Panc1 (cell line): Measurements from ENCODE around the gene DLGAP1. TPM values are rescaled to one million over a fixed set of nuclear protein-coding genes. Genes with fewer than 3 reads are reported as not detected.

ENCODE experiments used
- ATAC-seq: fragments of 200-7000 bp; cut with Tn5 transposase; 2 replicates; pipeline ENCODE4 v1.9.1; 2020; ENCODE audit warnings: mild to moderate bottlenecking, moderate library complexity
- BruUV-seq: library from RNA; stranded (reverse); fragments of 400-500 nt; replicated peaks from 2 replicates; lab custom pipeline; 2021; lab: Mats Ljungman, UMichigan
- CTCF ChIA-PET: fragments of 300-600 bp; sonication (Branson Sonifier 250); formaldehyde crosslinking; loops from one replicate; lab custom pipeline; 2022; ENCODE audit warnings: antibody characterized with exemption; lab: Charles Lee
- POLR2A ChIA-PET: fragments of 300-600 bp; sonication (Branson Sonifier 250); formaldehyde crosslinking; loops from one replicate; lab custom pipeline; 2022; ENCODE audit warnings: antibody characterized with exemption; lab: Charles Lee
- DNase-seq: peaks from one replicate; pipeline ENCODE4 v3.0.0-alpha.2; 2010; ENCODE audit warnings: low read depth, low spot score
- H3K27ac ChIP-seq: 2 replicates; pipeline ENCODE4 v1.5.1; 2011; ENCODE audit warnings: mild to moderate bottlenecking, low read length, inconsistent platforms
- H3K27me3 ChIP-seq: fragments of 200-500 bp; sonication (Bioruptor generic); 2 replicates; pipeline ENCODE4 v1.6.0; 2014; ENCODE audit warnings: low read length, inconsistent platforms; ENCODE audit not compliant: control insufficient read depth, insufficient read depth
- H3K36me3 ChIP-seq: fragments of 200-500 bp; sonication (Bioruptor generic); 2 replicates; pipeline ENCODE4 v1.5.1; 2014; ENCODE audit warnings: inconsistent platforms, mild to moderate bottlenecking, low read length, moderate library complexity; ENCODE audit not compliant: control insufficient read depth, insufficient read depth
- H3K4me1 ChIP-seq: 2 replicates; pipeline ENCODE4 v1.5.1; 2011; ENCODE audit warnings: inconsistent platforms, mild to moderate bottlenecking, low read length, moderate library complexity; ENCODE audit not compliant: control insufficient read depth, insufficient read depth
- H3K4me3 ChIP-seq, 2 experiments: 2 replicates each; pipeline ENCODE4 v1.5.1; 2011 to 2012; ENCODE audit warnings: low read depth in 2 of 2, low read length in 2 of 2, mild to moderate bottlenecking in 2 of 2, inconsistent platforms in 1 of 2, moderate library complexity in 1 of 2
- H3K9me3 ChIP-seq: fragments of 200-500 bp; sonication (Bioruptor generic); 2 replicates; pipeline ENCODE4 v1.5.1; 2014; ENCODE audit warnings: low read depth, mild to moderate bottlenecking, inconsistent platforms, low read length, moderate library complexity; ENCODE audit not compliant: control insufficient read depth, insufficient read depth
- CTCF ChIP-seq: fragments of 450-650 bp; IDR thresholded peaks from 2 replicates; pipeline ENCODE4 v1.5.1; 2017; ENCODE audit warnings: mild to moderate bottlenecking
- POLR2AphosphoS5 ChIP-seq: IDR thresholded peaks from 2 replicates; pipeline ENCODE4 v1.6.1; 2012; ENCODE audit warnings: mild to moderate bottlenecking, low read depth, low read length, moderate library complexity
- SIN3A ChIP-seq: IDR thresholded peaks from 2 replicates; pipeline ENCODE4 v1.6.1; 2012; ENCODE audit warnings: low read depth, mild to moderate bottlenecking, low read length, moderate library complexity, borderline replicate concordance; ENCODE audit not compliant: insufficient read depth
- TCF7L2 ChIP-seq: IDR thresholded peaks from 2 replicates; pipeline ENCODE4 v1.6.1; 2011; ENCODE audit warnings: mild to moderate bottlenecking, low read depth, low read length, inconsistent platforms
- in situ Hi-C: cut with HindIII; loops from 2 replicates; pipeline ENCODE4 v1.10.0; 2016; ENCODE audit warnings: low sequenced_read_pairs, low pct_unique_long_range_greater_than_20kb
- intact Hi-C: fragments of 100-400 bp; cut with micrococcal nuclease; formaldehyde crosslinking; loops from one replicate; pipeline ENCODE4 v1.10.0; 2022; ENCODE audit not compliant: unreplicated experiment
- total RNA-seq: library from RNA; stranded (reverse); gene quantifications from one replicate; pipeline ENCODE4 v1.2.1, GENCODE V29; 2021; ENCODE audit not compliant: unreplicated experiment
- TF ChIP-seq, protein P1 (sequence below), 2 experiments: IDR thresholded peaks; 2 replicates each; pipeline ENCODE4 v1.6.1; 2011 to 2012; ENCODE audit warnings: low read depth in 2 of 2, control low read depth in 1 of 2, low read length in 1 of 2, mild to moderate bottlenecking in 1 of 2, moderate library complexity in 1 of 2; ENCODE audit not compliant: insufficient read depth in 1 of 2

DLGAP1 gene
- total RNA-seq, 1 experiment from 2014 or later: 1.8 TPM

DNA sequence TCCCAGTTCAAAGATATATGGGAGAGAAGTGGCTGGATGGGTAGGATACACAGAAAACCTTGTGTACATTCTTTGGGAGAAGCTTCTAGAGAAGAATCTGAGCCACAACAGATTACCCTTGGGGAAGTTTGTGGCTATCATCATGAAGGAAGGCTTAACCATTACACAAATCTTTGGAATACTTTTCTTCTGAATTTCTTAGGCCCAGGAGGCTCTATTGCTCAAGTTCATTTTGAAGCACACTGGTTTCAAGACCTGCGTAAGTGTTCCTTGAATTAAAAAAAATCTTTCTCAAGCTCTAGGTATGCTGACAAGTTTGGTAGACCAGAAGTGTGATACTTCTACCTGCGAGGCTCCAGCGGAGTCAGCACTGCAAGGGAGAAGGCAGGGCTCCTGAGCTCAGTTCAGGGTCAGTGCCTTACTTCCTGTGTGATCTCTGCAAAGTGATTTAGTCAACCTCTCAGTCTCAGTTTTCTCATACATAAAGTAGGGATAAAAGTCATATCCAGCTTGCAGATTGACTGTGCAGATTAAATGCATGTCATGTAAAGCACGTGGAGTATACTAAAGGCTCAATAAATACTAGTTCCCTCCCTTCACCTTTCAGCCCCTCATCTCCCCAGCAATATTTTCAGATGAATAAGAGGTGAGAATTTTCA lies 438.6 kb downstream of the DLGAP1 start:
- Histone ChIP-seq H3K27me3 (0 out of 2 replicates have a peak, but pooled peaks cover 5% of the 10 kb centered on the region), H3K27ac (no peak overlapping the region), H3K36me3 (no peaks in the 10 kb centered on the region), H3K4me1 (no peaks in the 10 kb centered on the region), H3K4me3 (no peak overlapping the region), H3K9me3 (no peaks in the 10 kb centered on the region)
- TF ChIP-seq POLR2AphosphoS5 (no peak), TCF7L2 (no peak), SIN3A (no peak)
- ATAC-seq: no peak
- CTCF ChIA-PET: no interaction called here
- intact Hi-C loops: no loop called here
- in situ Hi-C loops: no loop called here
- POLR2A ChIA-PET: no interaction called here
- BruUV-seq: no TSS peak
- no peak for DNase-seq

DNA sequence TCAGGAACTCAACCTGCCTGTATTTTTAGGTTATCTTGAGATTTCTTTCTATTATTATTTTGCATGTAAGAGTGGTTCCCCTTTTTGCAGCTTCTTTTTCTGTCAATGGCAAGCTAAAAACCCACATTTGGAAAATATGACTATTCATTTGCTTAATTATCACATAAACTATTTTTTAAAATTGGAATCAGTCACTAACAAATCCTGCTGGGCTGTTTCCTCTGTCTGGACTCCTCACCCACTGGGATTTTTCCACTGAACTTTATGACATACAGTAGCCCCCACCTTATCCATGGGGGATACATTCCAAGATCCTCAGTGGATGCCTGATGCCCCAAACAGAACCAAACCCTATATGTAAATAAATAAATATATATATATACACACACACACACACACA lies 447.3 kb downstream of the DLGAP1 start:
- no peaks in the 10 kb centered on the region for H3K36me3 ChIP-seq
- ATAC-seq (no peak), DNase-seq (no peak)
- H3K4me3 ChIP-seq: no peak overlapping the region
- no TSS peak for BruUV-seq
- no peaks in the 10 kb centered on the region for H3K27me3 ChIP-seq
- intact Hi-C loops (no loop called here), in situ Hi-C loops (no loop called here)
- POLR2A ChIA-PET: no interaction called here
- TF ChIP-seq SIN3A (no peak), CTCF (no peak), TCF7L2 (no peak), POLR2AphosphoS5 (no peak)
- TF ChIP-seq, protein P1, sequence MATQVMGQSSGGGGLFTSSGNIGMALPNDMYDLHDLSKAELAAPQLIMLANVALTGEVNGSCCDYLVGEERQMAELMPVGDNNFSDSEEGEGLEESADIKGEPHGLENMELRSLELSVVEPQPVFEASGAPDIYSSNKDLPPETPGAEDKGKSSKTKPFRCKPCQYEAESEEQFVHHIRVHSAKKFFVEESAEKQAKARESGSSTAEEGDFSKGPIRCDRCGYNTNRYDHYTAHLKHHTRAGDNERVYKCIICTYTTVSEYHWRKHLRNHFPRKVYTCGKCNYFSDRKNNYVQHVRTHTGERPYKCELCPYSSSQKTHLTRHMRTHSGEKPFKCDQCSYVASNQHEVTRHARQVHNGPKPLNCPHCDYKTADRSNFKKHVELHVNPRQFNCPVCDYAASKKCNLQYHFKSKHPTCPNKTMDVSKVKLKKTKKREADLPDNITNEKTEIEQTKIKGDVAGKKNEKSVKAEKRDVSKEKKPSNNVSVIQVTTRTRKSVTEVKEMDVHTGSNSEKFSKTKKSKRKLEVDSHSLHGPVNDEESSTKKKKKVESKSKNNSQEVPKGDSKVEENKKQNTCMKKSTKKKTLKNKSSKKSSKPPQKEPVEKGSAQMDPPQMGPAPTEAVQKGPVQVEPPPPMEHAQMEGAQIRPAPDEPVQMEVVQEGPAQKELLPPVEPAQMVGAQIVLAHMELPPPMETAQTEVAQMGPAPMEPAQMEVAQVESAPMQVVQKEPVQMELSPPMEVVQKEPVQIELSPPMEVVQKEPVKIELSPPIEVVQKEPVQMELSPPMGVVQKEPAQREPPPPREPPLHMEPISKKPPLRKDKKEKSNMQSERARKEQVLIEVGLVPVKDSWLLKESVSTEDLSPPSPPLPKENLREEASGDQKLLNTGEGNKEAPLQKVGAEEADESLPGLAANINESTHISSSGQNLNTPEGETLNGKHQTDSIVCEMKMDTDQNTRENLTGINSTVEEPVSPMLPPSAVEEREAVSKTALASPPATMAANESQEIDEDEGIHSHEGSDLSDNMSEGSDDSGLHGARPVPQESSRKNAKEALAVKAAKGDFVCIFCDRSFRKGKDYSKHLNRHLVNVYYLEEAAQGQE (IDR thresholded peaks at IDR 0.05; ENCODE audit: insufficient read depth in 1 of 2, low read depth in 2 of 2, low read length in 1 of 2): no peak
- H3K4me1 ChIP-seq: no peaks in the 10 kb centered on the region
- no peaks in the 10 kb centered on the region for H3K9me3 ChIP-seq
- CTCF ChIA-PET: no interaction called here
- no peak overlapping the region for H3K27ac ChIP-seq

DNA sequence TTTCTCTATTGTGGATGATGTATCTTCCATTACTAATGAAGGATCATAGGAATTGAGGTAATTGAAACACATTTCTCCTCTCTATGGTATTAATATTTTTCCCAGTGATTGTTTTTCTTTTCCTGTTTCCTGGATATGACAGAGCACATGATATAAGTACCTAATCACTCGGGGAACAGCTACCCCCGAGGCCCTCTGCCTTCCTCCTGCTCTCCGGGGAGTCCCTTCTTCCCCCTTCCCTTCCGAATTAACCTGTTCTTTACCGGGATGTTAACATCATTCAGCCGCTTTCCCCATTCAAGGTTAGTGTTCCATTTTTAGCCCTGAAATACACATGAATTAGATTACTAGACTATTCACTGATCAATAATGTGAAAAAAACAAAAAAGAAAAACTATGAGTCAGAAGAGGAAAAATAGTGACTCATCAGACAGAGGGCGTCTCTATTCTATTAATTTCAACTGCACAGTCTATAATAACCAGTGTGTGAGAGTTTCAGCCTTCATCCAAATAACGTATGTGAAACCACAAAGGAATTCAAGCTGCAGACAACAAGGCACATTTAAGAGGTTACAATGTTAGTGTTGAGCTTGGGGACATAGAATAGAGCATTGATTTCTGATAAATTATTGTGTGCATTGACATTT lies 450.8 kb downstream of the DLGAP1 start:
- Histone ChIP-seq H3K27me3 (no peaks in the 10 kb centered on the region), H3K36me3 (no peaks in the 10 kb centered on the region), H3K4me3 (no peak overlapping the region), H3K27ac (no peak overlapping the region), H3K9me3 (no peaks in the 10 kb centered on the region), H3K4me1 (no peaks in the 10 kb centered on the region)
- in situ Hi-C loops (no loop called here), intact Hi-C loops (no loop called here)
- DNase-seq (no peak), ATAC-seq (no peak)
- POLR2A ChIA-PET: no interaction called here
- TF ChIP-seq CTCF: no peak
- TF ChIP-seq SIN3A: no peak
- TF ChIP-seq, protein P1 (IDR thresholded peaks at IDR 0.05; ENCODE audit: insufficient read depth in 1 of 2, low read depth in 2 of 2, low read length in 1 of 2): no peak
- TF ChIP-seq TCF7L2: no peak
- BruUV-seq: no TSS peak
- CTCF ChIA-PET: no interaction called here
